Keratinocyte (primary cell): Measurements from ENCODE around the gene FARP2.
"Not testable (repeated sequence)": the region's sequence is repeated elsewhere in the genome, so short reads cannot be mapped to it uniquely, and the experiment has no call there.

Source experiments
- CTCF ChIP-seq, 3 experiments: IDR thresholded peaks in 1 of 3; conservative IDR thresholded peaks in 1 of 3; optimal IDR thresholded peaks in 1 of 3; 2 replicates in 2 of 3; 3 replicates in 1 of 3; pipeline versions ENCODE3 to v1.5.1; 2011; ENCODE audit warnings: low read length in 3 of 3, mild to moderate bottlenecking in 3 of 3, moderate library complexity in 2 of 3, control low read depth in 1 of 3, inconsistent platforms in 1 of 3; ENCODE audit not compliant: insufficient read depth in 2 of 3; ENCODE audit errors: extremely low read depth in 1 of 3
- EZH2 ChIP-seq: IDR thresholded peaks from one replicate; pipeline ENCODE4 v1.6.1; 2012; ENCODE audit warnings: inconsistent platforms, mild to moderate bottlenecking, low read length, moderate library complexity

GRCh38 chr2:241423489-241423888 lies 67.4 kb downstream of the FARP2 start:
- TF ChIP-seq CTCF (optimal IDR thresholded peaks at IDR 0.05 in 1 of 3, IDR thresholded peaks at IDR 0.05 in 1 of 3, conservative IDR thresholded peaks at IDR 0.05 in 1 of 3; ENCODE audit: extremely low read depth in 1 of 3, insufficient read depth in 2 of 3, low read length in 3 of 3); EZH2: not testable (repeated sequence)
